Measurements from ENCODE around the gene USP25. TPM values are rescaled to one million over a fixed set of nuclear protein-coding genes. Genes with fewer than 3 reads are reported as not detected.

USP25 gene
- total and polyA plus RNA-seq, 9 of the 15 experiments (the other 6 are each of a cell fraction or from before 2014, with no cell fraction given), result 7.8 to 44.9 (median 31.4) TPM

DNA sequence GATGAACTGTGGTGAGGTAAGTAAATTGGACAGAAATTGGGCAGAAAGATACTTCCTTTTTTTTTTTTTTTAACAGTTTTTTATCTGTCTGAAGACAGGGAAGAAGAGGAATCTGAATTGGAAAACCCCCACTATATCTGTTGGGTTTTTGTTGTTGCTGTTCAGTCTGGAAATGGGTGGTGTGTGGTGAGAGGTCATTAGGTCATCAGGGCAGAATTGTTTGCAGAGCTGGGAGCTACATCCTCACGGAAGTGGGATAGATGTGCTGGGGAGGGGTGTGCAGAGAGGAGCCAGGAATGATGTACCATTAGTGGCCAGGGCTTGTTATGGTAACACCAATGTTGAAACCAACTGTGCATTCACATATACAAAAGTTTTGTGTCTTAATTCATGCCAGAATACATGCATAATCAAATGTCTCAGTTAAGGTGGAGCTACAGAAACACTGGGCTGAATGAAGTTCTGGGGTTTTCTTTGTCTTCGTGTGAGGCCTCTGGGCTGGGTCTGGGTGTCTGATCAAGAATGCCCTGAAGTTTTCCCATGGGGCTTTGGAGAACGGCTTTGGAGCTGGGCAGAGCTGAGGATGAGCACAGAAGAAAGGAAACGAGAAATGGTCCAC lies 12.4 kb downstream of the USP25 start:
- CTCF ChIA-PET (ENCODE audit: low intra/inter-chr PET ratio), result interaction anchor here (0.6 kb wide), 1 partner anchor 1283 kb away, joined by 3 read pairs; no protein-coding TSS in a partner anchor
- TF ChIP-seq, protein P1, sequence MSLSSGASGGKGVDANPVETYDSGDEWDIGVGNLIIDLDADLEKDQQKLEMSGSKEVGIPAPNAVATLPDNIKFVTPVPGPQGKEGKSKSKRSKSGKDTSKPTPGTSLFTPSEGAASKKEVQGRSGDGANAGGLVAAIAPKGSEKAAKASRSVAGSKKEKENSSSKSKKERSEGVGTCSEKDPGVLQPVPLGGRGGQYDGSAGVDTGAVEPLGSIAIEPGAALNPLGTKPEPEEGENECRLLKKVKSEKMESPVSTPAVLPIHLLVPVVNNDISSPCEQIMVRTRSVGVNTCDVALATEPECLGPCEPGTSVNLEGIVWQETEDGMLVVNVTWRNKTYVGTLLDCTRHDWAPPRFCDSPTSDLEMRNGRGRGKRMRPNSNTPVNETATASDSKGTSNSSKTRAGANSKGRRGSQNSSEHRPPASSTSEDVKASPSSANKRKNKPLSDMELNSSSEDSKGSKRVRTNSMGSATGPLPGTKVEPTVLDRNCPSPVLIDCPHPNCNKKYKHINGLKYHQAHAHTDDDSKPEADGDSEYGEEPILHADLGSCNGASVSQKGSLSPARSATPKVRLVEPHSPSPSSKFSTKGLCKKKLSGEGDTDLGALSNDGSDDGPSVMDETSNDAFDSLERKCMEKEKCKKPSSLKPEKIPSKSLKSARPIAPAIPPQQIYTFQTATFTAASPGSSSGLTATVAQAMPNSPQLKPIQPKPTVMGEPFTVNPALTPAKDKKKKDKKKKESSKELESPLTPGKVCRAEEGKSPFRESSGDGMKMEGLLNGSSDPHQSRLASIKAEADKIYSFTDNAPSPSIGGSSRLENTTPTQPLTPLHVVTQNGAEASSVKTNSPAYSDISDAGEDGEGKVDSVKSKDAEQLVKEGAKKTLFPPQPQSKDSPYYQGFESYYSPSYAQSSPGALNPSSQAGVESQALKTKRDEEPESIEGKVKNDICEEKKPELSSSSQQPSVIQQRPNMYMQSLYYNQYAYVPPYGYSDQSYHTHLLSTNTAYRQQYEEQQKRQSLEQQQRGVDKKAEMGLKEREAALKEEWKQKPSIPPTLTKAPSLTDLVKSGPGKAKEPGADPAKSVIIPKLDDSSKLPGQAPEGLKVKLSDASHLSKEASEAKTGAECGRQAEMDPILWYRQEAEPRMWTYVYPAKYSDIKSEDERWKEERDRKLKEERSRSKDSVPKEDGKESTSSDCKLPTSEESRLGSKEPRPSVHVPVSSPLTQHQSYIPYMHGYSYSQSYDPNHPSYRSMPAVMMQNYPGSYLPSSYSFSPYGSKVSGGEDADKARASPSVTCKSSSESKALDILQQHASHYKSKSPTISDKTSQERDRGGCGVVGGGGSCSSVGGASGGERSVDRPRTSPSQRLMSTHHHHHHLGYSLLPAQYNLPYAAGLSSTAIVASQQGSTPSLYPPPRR (CRISPR knock-in tag; IDR thresholded peaks at IDR 0.05; ENCODE audit: borderline replicate concordance), result no peak
- no peak for TF ChIP-seq DMBX1 (CRISPR knock-in tag; IDR thresholded peaks at IDR 0.05; ENCODE audit: borderline replicate concordance)
- TF ChIP-seq, protein P2, sequence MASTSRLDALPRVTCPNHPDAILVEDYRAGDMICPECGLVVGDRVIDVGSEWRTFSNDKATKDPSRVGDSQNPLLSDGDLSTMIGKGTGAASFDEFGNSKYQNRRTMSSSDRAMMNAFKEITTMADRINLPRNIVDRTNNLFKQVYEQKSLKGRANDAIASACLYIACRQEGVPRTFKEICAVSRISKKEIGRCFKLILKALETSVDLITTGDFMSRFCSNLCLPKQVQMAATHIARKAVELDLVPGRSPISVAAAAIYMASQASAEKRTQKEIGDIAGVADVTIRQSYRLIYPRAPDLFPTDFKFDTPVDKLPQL (IDR thresholded peaks at IDR 0.05; ENCODE audit: extremely low read depth, insufficient read length), result no peak
- TF ChIP-seq ZNF12 (CRISPR knock-in tag; IDR thresholded peaks at IDR 0.05), result no peak
- TF ChIP-seq, protein P3, sequence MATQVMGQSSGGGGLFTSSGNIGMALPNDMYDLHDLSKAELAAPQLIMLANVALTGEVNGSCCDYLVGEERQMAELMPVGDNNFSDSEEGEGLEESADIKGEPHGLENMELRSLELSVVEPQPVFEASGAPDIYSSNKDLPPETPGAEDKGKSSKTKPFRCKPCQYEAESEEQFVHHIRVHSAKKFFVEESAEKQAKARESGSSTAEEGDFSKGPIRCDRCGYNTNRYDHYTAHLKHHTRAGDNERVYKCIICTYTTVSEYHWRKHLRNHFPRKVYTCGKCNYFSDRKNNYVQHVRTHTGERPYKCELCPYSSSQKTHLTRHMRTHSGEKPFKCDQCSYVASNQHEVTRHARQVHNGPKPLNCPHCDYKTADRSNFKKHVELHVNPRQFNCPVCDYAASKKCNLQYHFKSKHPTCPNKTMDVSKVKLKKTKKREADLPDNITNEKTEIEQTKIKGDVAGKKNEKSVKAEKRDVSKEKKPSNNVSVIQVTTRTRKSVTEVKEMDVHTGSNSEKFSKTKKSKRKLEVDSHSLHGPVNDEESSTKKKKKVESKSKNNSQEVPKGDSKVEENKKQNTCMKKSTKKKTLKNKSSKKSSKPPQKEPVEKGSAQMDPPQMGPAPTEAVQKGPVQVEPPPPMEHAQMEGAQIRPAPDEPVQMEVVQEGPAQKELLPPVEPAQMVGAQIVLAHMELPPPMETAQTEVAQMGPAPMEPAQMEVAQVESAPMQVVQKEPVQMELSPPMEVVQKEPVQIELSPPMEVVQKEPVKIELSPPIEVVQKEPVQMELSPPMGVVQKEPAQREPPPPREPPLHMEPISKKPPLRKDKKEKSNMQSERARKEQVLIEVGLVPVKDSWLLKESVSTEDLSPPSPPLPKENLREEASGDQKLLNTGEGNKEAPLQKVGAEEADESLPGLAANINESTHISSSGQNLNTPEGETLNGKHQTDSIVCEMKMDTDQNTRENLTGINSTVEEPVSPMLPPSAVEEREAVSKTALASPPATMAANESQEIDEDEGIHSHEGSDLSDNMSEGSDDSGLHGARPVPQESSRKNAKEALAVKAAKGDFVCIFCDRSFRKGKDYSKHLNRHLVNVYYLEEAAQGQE (IDR thresholded peaks at IDR 0.05; ENCODE audit: borderline replicate concordance), result no peak
- TF ChIP-seq, protein P3 (CRISPR knock-in tag; IDR thresholded peaks at IDR 0.05; ENCODE audit: low read depth), result no peak

More for the DNA sequence above, 12.4 kb downstream of the USP25 start:
- H3K27ac ChIP-seq (ENCODE audit: extremely low read depth, low read depth, low read length), result peak overlapping the region; percentile 9; the same call in 1 of the 3 replicates
- peak overlapping the region in 1 of 2 experiments; percentile 61; a peak in 1 of 4 replicates for H3K9ac ChIP-seq (ENCODE audit: insufficient read depth in 1 of 2, low read depth in 2 of 2, low read length in 2 of 2)
- no peak overlapping the region for H3K4me2 ChIP-seq (ENCODE audit: insufficient read depth, low read length)
- FAIRE-seq (peak; percentile 37), DNase-seq (ENCODE audit: extremely low read depth in 1 of 4, low spot score in 3 of 4) (peak; percentile 32 to 72 (median 38)), ATAC-seq (peak; percentile 16)
- 55% methylated on average over 4 of the region's 4 CpGs for WGBS (ENCODE audit: insufficient coverage, low coverage, missing lambda C conversion rate)
- peaks cover 5% of the 10 kb centered on the region; the same call in 1 of the 3 replicates for H3K36me3 ChIP-seq (ENCODE audit: control insufficient read depth, insufficient read depth, low read length)
- peaks cover 14% of the 10 kb centered on the region; the same call in 1 of the 2 replicates for H4K20me1 ChIP-seq (replicated peaks; ENCODE audit: control insufficient read depth, insufficient read depth, low read length)
- H3K9me3 ChIP-seq (replicated peaks; ENCODE audit: control insufficient read depth, insufficient read depth, low read depth, low read length), result no peaks in the 10 kb centered on the region
- peaks cover 100% of the 10 kb centered on the region for H3K79me2 ChIP-seq (ENCODE audit: control insufficient read depth, insufficient read depth, low read length)
- no peaks in the 10 kb centered on the region for H3K27me3 ChIP-seq (ENCODE audit: control insufficient read depth in 2 of 2, insufficient read depth in 2 of 2, low read length in 2 of 2)
- H2AFZ ChIP-seq (ENCODE audit: low read depth, low read length), result no peak overlapping the region
- H3K4me1 ChIP-seq (replicated peaks in 1 of 2; ENCODE audit: control insufficient read depth in 2 of 2, insufficient read depth in 2 of 2, low read length in 2 of 2), result peaks cover 37 to 38% of the 10 kb centered on the region in 2 experiments
- no peak overlapping the region for H3K4me3 ChIP-seq
- BruUV-seq (replicated peaks), result no TSS peak
- in situ Hi-C loops (cut with MboI) (no loop called here), intact Hi-C loops (cut with micrococcal nuclease) (no loop called here)
- POLR2A ChIA-PET, result interaction anchor here (0.8 to 1.8 kb wide), 4 partner anchors 10 to 1767 kb away, joined by 3 to 7 read pairs (median 4); partner anchors contain the start of gene USP25
- no peaks in the 10 kb centered on the region for H3K9me1 ChIP-seq (ENCODE audit: control insufficient read depth, insufficient read depth, low read length)
